Measurements from ENCODE around the gene FYTTD1. TPM values are rescaled to one million over a fixed set of nuclear protein-coding genes. Genes with fewer than 3 reads are reported as not detected.

The FYTTD1 gene
- total RNA-seq, 1 experiment from 2014 or later, result 70.7 TPM

- Histone ChIP-seq H3K4me1 (ENCODE audit: control insufficient read depth in 1 of 2, insufficient read depth in 2 of 2, low read length in 2 of 2) (peaks cover 0 to 15% of the 10 kb centered on the region in 2 experiments; a peak in 1 of 4 replicates), H4K20me1 (ENCODE audit: insufficient read depth) (no peaks in the 10 kb centered on the region), H3K4me3 (replicated peaks in 1 of 2; ENCODE audit: low read depth in 1 of 2, low read length in 2 of 2) (no peak overlapping the region), H3K4me2 (ENCODE audit: low read length) (no peak overlapping the region), H3K36me3 (ENCODE audit: control insufficient read depth in 1 of 2, insufficient read depth in 2 of 2, low read length in 2 of 2) (no peaks in the 10 kb centered on the region), H2AFZ (ENCODE audit: low read depth, low read length, poor library complexity, severe bottlenecking) (no peak overlapping the region), H3K27me3 (ENCODE audit: insufficient read depth, low read length) (no peaks in the 10 kb centered on the region), H3K27ac (ENCODE audit: low read depth, low read length) (no peak overlapping the region), H3K9ac (ENCODE audit: low read length) (no peak overlapping the region), H3K9me2 (ENCODE audit: insufficient read depth) (no peaks in the 10 kb centered on the region), H3K9me3 (ENCODE audit: control insufficient read depth in 1 of 2, insufficient read depth in 1 of 2, low read depth in 1 of 2, low read length in 2 of 2) (no peaks in the 10 kb centered on the region), H3K79me2 (ENCODE audit: insufficient read depth, low read length) (peaks cover 71% of the 10 kb centered on the region)
- ChIA-PET POLR2A (interaction anchor here (0.9 kb wide), 1 partner anchor 25 kb away, joined by 3 read pairs; no protein-coding TSS in a partner anchor), CTCF (no interaction called here), RAD21 (ENCODE audit: low non-redundant PET in 1 of 2, low total read pairs in 2 of 2, uncharacterized antibody in 2 of 2, unreplicated experiment in 2 of 2) (no interaction called here)
- BruUV-seq (replicated peaks), result no TSS peak
- intact Hi-C loops (cut with micrococcal nuclease), result loop anchor here (10.0 kb wide), 1 partner anchor 109 kb away; no protein-coding TSS in a partner anchor
- no peak for ATAC-seq
- DNase-seq (ENCODE audit: low read depth, low spot score), result no peak
- no peak for TF ChIP-seq ZFX (IDR thresholded peaks at IDR 0.05)
- TF ChIP-seq SP1 (IDR thresholded peaks at IDR 0.05; ENCODE audit: low read depth), result no peak
- no peak for TF ChIP-seq ZNF274 (IDR thresholded peaks at IDR 0.05; ENCODE audit: low read depth, low read length)
- TF ChIP-seq, protein P1, sequence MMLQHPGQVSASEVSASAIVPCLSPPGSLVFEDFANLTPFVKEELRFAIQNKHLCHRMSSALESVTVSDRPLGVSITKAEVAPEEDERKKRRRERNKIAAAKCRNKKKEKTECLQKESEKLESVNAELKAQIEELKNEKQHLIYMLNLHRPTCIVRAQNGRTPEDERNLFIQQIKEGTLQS (IDR thresholded peaks at IDR 0.05), result no peak
These were observed 44.4 kb downstream of the FYTTD1 start for GRCh38 chr3:197794115-197794514.

- no TSS peak for BruUV-seq (replicated peaks)
- H3K27ac ChIP-seq (ENCODE audit: low read depth, low read length), result no peak overlapping the region
- H3K79me2 ChIP-seq (ENCODE audit: insufficient read depth, low read length), result peaks cover 75% of the 10 kb centered on the region
- no peak overlapping the region for H3K4me3 ChIP-seq (replicated peaks in 1 of 2; ENCODE audit: low read depth in 1 of 2, low read length in 2 of 2)
- no peak for DNase-seq (ENCODE audit: low read depth, low spot score)
- no peak overlapping the region for H3K4me2 ChIP-seq (ENCODE audit: low read length)
- no peak for TF ChIP-seq CBX3 (IDR thresholded peaks at IDR 0.05; ENCODE audit: low read depth)
- no peaks in the 10 kb centered on the region for H4K20me1 ChIP-seq (ENCODE audit: insufficient read depth)
- H3K9me2 ChIP-seq (ENCODE audit: insufficient read depth), result no peaks in the 10 kb centered on the region
- no peak for ATAC-seq
- ChIA-PET POLR2A (no interaction called here), RAD21 (ENCODE audit: low non-redundant PET in 1 of 2, low total read pairs in 2 of 2, uncharacterized antibody in 2 of 2, unreplicated experiment in 2 of 2) (no interaction called here), CTCF (no interaction called here)
- H3K27me3 ChIP-seq (ENCODE audit: insufficient read depth, low read length), result no peaks in the 10 kb centered on the region
- no peak overlapping the region for H2AFZ ChIP-seq (ENCODE audit: low read depth, low read length, poor library complexity, severe bottlenecking)
- intact Hi-C loops (cut with micrococcal nuclease), result loop anchor here (10.0 kb wide), 1 partner anchor 110 kb away; no protein-coding TSS in a partner anchor
- no peaks in the 10 kb centered on the region for H3K9me3 ChIP-seq (ENCODE audit: control insufficient read depth in 1 of 2, insufficient read depth in 1 of 2, low read depth in 1 of 2, low read length in 2 of 2)
- peaks cover 0 to 13% of the 10 kb centered on the region in 2 experiments; a peak in 1 of 4 replicates for H3K4me1 ChIP-seq (ENCODE audit: control insufficient read depth in 1 of 2, insufficient read depth in 2 of 2, low read length in 2 of 2)
- H3K36me3 ChIP-seq (ENCODE audit: control insufficient read depth in 1 of 2, insufficient read depth in 2 of 2, low read length in 2 of 2), result no peaks in the 10 kb centered on the region
- H3K9ac ChIP-seq (ENCODE audit: low read length), result no peak overlapping the region
These were observed 45.5 kb downstream of the FYTTD1 start for GRCh38 chr3:197795200-197795599.

Measured in HCT116 (cell line).